Measurements from ENCODE around the gene RBMS3. TPM values are rescaled to one million over a fixed set of nuclear protein-coding genes. Genes with fewer than 3 reads are reported as not detected.

Gene RBMS3
- total RNA-seq, 1 experiment from 2014 or later: 8.7 TPM

GRCh38 chr3:29527246-29527645 lies 246.4 kb downstream of the RBMS3 start:
- Mint-ChIP-seq H3K27ac (no peak overlapping the region), H3K9me3 (no peaks in the 10 kb centered on the region), H3K27me3 (ENCODE audit: low read depth) (no peaks in the 10 kb centered on the region; the same call in 1 of the 2 replicates), H3K4me3 (no peak overlapping the region), H3K36me3 (no peaks in the 10 kb centered on the region), H3K4me1 (peaks cover 3% of the 10 kb centered on the region; the same call in 1 of the 2 replicates)
- POLR2A ChIA-PET: no interaction called here
- DNase-seq (ENCODE audit: low spot score): no peak
- TF ChIP-seq ETV6 (CRISPR knock-in tag; IDR thresholded peaks at IDR 0.05): no peak
- no peak for TF ChIP-seq ZNF396 (CRISPR knock-in tag; IDR thresholded peaks at IDR 0.05; ENCODE audit: borderline replicate concordance)
- TF ChIP-seq ATF3 (CRISPR knock-in tag; conservative IDR thresholded peaks at IDR 0.05): no peak
- TF ChIP-seq OVOL2 (CRISPR knock-in tag; IDR thresholded peaks at IDR 0.05; ENCODE audit: borderline replicate concordance): no peak
- no peak for TF ChIP-seq KAT7 (CRISPR knock-in tag; IDR thresholded peaks at IDR 0.05; ENCODE audit: borderline replicate concordance)
- TF ChIP-seq ERG (CRISPR knock-in tag; IDR thresholded peaks at IDR 0.05): no peak
- no peak for TF ChIP-seq IRF2 (CRISPR knock-in tag; IDR thresholded peaks at IDR 0.05; ENCODE audit: borderline replicate concordance, low read depth)
- TF ChIP-seq ZBTB43 (CRISPR knock-in tag; IDR thresholded peaks at IDR 0.05): no peak
- TF ChIP-seq ZNF317 (CRISPR knock-in tag; IDR thresholded peaks at IDR 0.05; ENCODE audit: borderline replicate concordance, low read depth): no peak
- TF ChIP-seq ATF6 (CRISPR knock-in tag; IDR thresholded peaks at IDR 0.05): no peak
- no peak for TF ChIP-seq NR1H2 (CRISPR knock-in tag; IDR thresholded peaks at IDR 0.05)
- no peak for TF ChIP-seq CDX4 (CRISPR knock-in tag; IDR thresholded peaks at IDR 0.05; ENCODE audit: borderline replicate concordance)
- no peak for TF ChIP-seq E2F4 (CRISPR knock-in tag; IDR thresholded peaks at IDR 0.05; ENCODE audit: borderline replicate concordance, low read depth)
- no peak for ATAC-seq
- CTCF ChIA-PET: no interaction called here

GRCh38 chr3:29531644-29532043 lies 250.8 kb downstream of the RBMS3 start:
- POLR2A ChIA-PET: no interaction called here
- no peak overlapping the region for H3K4me3 Mint-ChIP-seq
- CTCF ChIA-PET: no interaction called here
- H3K4me1 Mint-ChIP-seq: peaks cover 8% of the 10 kb centered on the region
- no peaks in the 10 kb centered on the region for H3K9me3 Mint-ChIP-seq
- ATAC-seq: no peak
- H3K27ac Mint-ChIP-seq: no peak overlapping the region
- no peak for DNase-seq (ENCODE audit: low spot score)
- H3K36me3 Mint-ChIP-seq: no peaks in the 10 kb centered on the region
- no peak for TF ChIP-seq ZMAT4 (CRISPR knock-in tag; IDR thresholded peaks at IDR 0.05)
- no peak for TF ChIP-seq PRRX2 (CRISPR knock-in tag; IDR thresholded peaks at IDR 0.05)
- no peak for TF ChIP-seq NFE2L1 (CRISPR knock-in tag; IDR thresholded peaks at IDR 0.05)
- no peak for TF ChIP-seq GABPB1 (CRISPR knock-in tag; IDR thresholded peaks at IDR 0.05)
- no peak for TF ChIP-seq PRDM15 (CRISPR knock-in tag; IDR thresholded peaks at IDR 0.05)
- no peak for TF ChIP-seq ZNF263 (CRISPR knock-in tag; IDR thresholded peaks at IDR 0.05; ENCODE audit: low read depth)
- no peak for TF ChIP-seq GTF2I (CRISPR knock-in tag; conservative IDR thresholded peaks at IDR 0.05)
- TF ChIP-seq RORB (CRISPR knock-in tag; IDR thresholded peaks at IDR 0.05): no peak
- no peak for TF ChIP-seq ATF1 (CRISPR knock-in tag; IDR thresholded peaks at IDR 0.05)
- TF ChIP-seq TEAD1 (CRISPR knock-in tag; IDR thresholded peaks at IDR 0.05): no peak
- no peak for TF ChIP-seq ZNF396 (CRISPR knock-in tag; IDR thresholded peaks at IDR 0.05; ENCODE audit: borderline replicate concordance)
- no peak for TF ChIP-seq CBFB (CRISPR knock-in tag; IDR thresholded peaks at IDR 0.05; ENCODE audit: low read depth)
- H3K27me3 Mint-ChIP-seq (ENCODE audit: low read depth): no peaks in the 10 kb centered on the region

Data from WTC11 (cell line).